Skeletal muscle tissue (tissue), 4 donors: ENCODE measurements around the gene USP15. TPM values are rescaled to one million over a fixed set of nuclear protein-coding genes. Genes with fewer than 3 reads are reported as not detected.

ENCODE experiments used
- H3K27ac ChIP-seq: one replicate; pipeline ENCODE4 v1.7.0; 2013; ENCODE audit warnings: mild to moderate bottlenecking, low read depth, low read length, inconsistent platforms
- H3K27me3 ChIP-seq, 3 donors: one replicate each; pipeline ENCODE4 v1.7.0; 2013; ENCODE audit warnings: low read length in 3 of 3; ENCODE audit not compliant: control insufficient read depth in 3 of 3, insufficient read depth in 3 of 3
- H3K36me3 ChIP-seq, 3 donors: one replicate each; pipeline ENCODE4 v1.7.0; 2013; ENCODE audit warnings: low read length in 3 of 3; ENCODE audit not compliant: control insufficient read depth in 3 of 3, insufficient read depth in 3 of 3
- H3K4me1 ChIP-seq, 3 donors: one replicate each; pipeline ENCODE4 v1.7.0; 2013; ENCODE audit warnings: low read length in 3 of 3, mild to moderate bottlenecking in 3 of 3; ENCODE audit not compliant: control insufficient read depth in 3 of 3, insufficient read depth in 3 of 3
- H3K4me3 ChIP-seq, 3 donors: one replicate each; pipeline ENCODE4 v1.7.0; 2013; ENCODE audit warnings: low read length in 3 of 3
- H3K9ac ChIP-seq, 3 donors: one replicate each; pipeline ENCODE4 v1.7.0; 2013; ENCODE audit warnings: low read length in 3 of 3, mild to moderate bottlenecking in 3 of 3, moderate library complexity in 2 of 3, low read depth in 1 of 3
- H3K9me3 ChIP-seq, 3 donors: one replicate each; pipeline ENCODE4 v1.7.0; 2013; ENCODE audit warnings: low read length in 3 of 3; ENCODE audit not compliant: control insufficient read depth in 3 of 3
- total RNA-seq: library from RNA; depleted of rRNA; stranded (reverse); fragments of >200 nt; gene quantifications from one replicate; pipeline ENCODE4 v1.2.3, GENCODE V29; 2014
- donor health status: Osteomylitis.

USP15 gene
- total RNA-seq, 1 donor from 2014 or later: 38.1 TPM

DNA sequence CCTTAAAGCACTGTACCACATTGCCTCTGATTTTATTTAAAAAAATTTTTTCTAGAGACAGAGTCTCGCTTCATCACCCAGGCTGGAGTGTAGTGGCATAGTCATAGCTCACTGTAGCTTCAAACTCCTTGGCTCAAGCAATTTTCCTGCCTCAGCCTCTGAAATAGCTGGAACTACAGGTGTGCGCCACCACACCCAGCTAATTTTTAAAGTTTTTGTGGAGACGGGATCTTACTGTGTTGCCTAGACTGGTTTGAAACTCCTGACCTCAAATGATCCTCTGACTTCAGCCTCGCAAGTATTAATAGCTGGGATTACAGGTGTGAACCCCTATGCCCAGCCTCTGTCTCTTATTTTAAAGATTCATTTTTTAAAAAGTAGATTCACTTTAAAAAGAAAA lies 5.3 kb downstream of the USP15 start:
- no peak overlapping the region for H3K9ac ChIP-seq
- H3K27me3 ChIP-seq: no peaks in the 10 kb centered on the region
- no peaks in the 10 kb centered on the region for H3K9me3 ChIP-seq
- H3K27ac ChIP-seq: no peak overlapping the region
- H3K4me1 ChIP-seq: peaks cover 6 to 22% (median 9%) of the 10 kb centered on the region in 3 donors
- no peaks in the 10 kb centered on the region for H3K36me3 ChIP-seq
- no peak overlapping the region for H3K4me3 ChIP-seq

DNA sequence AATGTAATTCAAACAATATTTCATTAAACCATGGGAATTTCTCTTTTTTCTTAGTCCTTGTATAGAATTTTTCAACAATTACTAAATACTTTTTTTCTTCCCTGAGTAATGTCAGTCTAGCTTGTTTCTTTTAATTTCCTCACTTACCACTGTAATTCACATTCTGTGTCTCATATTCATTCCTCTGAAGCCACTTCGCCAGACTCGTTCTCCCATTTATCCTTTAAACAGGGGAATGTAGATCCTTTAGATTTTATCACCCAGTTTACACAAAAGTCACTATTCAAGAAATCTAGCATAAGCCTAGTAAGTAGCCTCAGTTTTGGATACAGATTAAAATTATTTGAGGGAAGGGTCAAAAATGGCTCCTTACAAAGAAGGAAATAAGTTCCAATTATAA lies 6.8 kb downstream of the USP15 start:
- Histone ChIP-seq H3K27ac (no peak overlapping the region), H3K4me1 (peaks cover 4 to 16% (median 8%) of the 10 kb centered on the region in 3 donors), H3K9me3 (no peaks in the 10 kb centered on the region), H3K9ac (no peak overlapping the region), H3K36me3 (no peaks in the 10 kb centered on the region), H3K27me3 (no peaks in the 10 kb centered on the region), H3K4me3 (no peak overlapping the region)

DNA sequence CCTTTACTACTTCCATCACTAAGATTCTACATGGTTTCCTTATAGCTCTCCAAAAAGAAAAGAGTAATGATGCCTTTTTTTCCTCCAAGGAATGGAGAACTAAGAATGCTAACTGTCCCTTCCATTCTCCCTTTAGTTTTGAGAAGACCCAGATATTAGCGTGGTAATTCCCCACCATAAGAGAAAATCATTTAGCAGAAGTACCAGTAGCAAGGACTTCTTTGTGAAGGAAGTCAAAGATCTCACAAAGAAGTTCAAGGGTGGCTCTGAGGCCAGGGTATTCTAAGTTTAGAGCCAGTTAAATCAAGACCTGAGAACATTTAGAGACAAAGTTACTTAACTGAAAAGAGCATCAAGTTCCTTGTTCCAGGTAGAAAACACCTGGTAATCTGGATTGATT lies 7.3 kb downstream of the USP15 start:
- no peaks in the 10 kb centered on the region for H3K9me3 ChIP-seq
- no peak overlapping the region for H3K9ac ChIP-seq
- H3K36me3 ChIP-seq: no peaks in the 10 kb centered on the region
- H3K27me3 ChIP-seq: no peaks in the 10 kb centered on the region
- no peak overlapping the region for H3K4me3 ChIP-seq
- H3K4me1 ChIP-seq: peaks cover 4 to 12% (median 4%) of the 10 kb centered on the region in 3 donors
- H3K27ac ChIP-seq: no peak overlapping the region

DNA sequence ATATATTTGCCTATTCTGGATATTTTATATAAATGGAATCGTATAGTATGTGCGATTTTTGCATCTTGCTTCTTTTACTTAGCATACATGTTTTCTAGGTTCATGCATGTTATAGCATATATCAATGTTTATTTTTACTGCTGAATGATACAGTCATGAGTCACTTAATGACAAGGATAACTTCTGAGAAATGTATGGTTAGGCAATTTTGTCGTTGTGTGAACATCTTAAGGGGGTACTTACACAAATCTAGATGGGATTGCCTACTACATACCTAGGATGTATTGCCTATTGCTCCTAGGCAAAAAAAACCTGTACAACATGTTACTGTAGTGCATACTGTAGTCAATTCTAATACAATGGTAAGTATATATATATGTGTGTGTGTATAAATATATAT lies 8.8 kb downstream of the USP15 start:
- Histone ChIP-seq H3K4me1 (peaks cover 4 to 9% (median 6%) of the 10 kb centered on the region in 3 donors), H3K27me3 (no peaks in the 10 kb centered on the region), H3K9ac (no peak overlapping the region), H3K36me3 (no peaks in the 10 kb centered on the region), H3K4me3 (no peak overlapping the region), H3K27ac (no peak overlapping the region), H3K9me3 (no peaks in the 10 kb centered on the region)

DNA sequence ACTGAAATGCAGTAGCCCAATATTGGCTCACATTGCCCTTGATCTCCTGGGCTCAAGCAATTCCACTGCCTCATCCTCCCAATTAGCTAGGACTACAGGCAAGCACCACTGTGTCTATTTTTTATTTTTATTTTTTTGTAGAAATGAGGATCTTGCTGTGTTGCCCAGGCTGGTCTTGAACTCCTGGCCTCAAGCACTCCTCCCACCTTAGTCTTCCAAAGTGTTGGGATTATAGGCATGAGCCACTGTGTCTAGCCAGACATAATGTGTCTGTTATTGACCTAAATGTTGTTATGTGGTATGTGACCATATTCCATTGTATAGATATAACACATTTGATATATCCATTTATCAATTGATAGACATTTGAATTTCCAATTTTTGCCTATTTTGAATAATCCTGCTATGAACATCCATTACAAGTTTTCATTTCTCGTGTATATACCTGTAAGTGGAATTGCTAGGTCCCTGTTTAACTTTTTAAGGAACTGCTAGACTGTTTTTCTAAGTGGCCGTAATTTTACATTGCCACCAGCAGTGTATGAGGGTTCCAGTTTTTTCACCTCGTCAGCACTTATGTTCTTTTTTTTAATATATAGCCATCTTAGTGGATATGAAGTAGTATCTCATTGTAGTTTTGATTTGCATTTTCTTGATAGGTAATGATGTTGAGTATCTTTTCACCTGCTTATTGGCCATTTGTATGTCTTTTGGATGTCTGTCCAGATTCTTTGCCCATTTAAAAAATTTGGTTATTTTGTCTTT lies 9.4 kb downstream of the USP15 start:
- H3K27me3 ChIP-seq: no peaks in the 10 kb centered on the region
- H3K4me3 ChIP-seq: no peak overlapping the region
- no peak overlapping the region for H3K9ac ChIP-seq
- H3K4me1 ChIP-seq: peaks cover 7 to 8% (median 7%) of the 10 kb centered on the region in 3 donors
- H3K27ac ChIP-seq: no peak overlapping the region
- H3K9me3 ChIP-seq: no peaks in the 10 kb centered on the region
- no peaks in the 10 kb centered on the region for H3K36me3 ChIP-seq

DNA sequence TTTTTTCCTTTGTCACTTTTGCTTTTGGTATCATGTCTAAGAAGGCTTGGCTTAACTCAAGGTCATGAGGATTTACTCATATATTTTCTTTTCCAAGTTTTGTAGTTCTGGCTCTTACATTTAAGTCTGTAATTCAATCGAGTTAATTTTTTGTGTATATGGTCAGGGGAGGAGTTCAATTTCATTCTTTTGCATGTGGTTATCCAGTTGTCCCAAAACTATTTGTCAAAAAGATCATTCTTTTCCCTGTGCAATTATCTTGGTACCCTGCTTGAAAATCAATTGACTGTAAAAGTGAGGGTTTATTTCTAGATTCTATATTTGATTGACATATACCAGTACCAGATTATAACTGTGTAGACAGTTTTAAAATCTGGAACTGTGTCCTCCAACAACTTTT lies 10.2 kb downstream of the USP15 start:
- Histone ChIP-seq H3K9me3 (no peaks in the 10 kb centered on the region), H3K36me3 (no peaks in the 10 kb centered on the region), H3K27ac (no peak overlapping the region), H3K4me1 (peaks cover 6 to 11% (median 7%) of the 10 kb centered on the region in 3 donors), H3K27me3 (no peaks in the 10 kb centered on the region), H3K4me3 (no peak overlapping the region), H3K9ac (no peak overlapping the region)

DNA sequence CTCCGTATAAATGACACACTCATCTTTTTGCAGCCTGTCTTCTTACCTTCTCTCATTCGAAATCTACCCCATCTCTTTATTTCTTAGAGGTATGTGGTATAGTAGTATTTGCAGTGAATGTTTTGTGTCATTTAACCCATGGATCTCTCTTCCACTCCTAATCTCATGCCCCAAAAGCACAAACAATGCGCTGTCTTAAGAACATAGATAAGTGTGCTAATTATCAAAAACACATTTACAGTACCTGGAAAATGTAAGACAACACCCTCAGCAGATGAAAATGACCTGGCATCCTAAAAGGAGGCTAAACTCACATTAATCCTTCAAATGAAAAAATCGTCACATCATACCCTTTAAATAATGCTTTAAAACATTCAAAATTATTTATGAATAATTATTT lies 10.7 kb downstream of the USP15 start:
- Histone ChIP-seq H3K9me3 (no peaks in the 10 kb centered on the region), H3K27ac (no peak overlapping the region), H3K4me3 (no peak overlapping the region), H3K9ac (no peak overlapping the region), H3K36me3 (no peaks in the 10 kb centered on the region), H3K27me3 (no peaks in the 10 kb centered on the region), H3K4me1 (peaks cover 3 to 15% (median 7%) of the 10 kb centered on the region in 3 donors)

DNA sequence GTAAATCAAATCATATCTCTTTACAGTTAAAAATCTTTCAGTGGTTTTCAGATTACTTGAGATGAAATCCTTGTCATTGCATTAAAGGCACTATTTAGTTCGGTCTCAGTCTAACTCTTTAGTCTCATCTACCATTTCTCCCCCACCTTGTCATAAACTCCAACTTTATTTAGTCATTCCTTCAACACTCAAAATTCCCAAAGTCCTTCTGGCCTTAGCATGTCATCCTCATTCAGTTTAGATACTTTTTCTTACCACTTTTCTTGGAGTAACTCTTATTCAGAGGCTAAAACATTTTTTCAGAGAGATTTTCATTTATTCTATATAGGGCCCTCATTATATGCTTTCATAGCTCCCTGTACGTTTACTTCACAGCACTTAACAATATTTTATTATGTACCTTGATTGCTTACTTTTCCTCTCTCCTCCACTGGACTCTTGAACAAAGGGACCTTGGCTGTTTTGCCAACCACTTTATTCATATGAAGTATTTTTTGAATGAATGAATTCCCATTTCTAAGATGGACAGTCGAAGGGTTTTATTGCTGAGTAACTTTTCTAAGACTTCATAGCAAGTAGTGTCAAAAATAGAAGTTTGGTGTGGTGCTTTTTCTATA lies 12.8 kb downstream of the USP15 start:
- H3K27ac ChIP-seq: no peak overlapping the region
- no peak overlapping the region for H3K9ac ChIP-seq
- H3K36me3 ChIP-seq: no peaks in the 10 kb centered on the region
- no peaks in the 10 kb centered on the region for H3K9me3 ChIP-seq
- no peak overlapping the region for H3K4me3 ChIP-seq
- peaks cover 3 to 15% (median 6%) of the 10 kb centered on the region in 3 donors for H3K4me1 ChIP-seq
- H3K27me3 ChIP-seq: no peaks in the 10 kb centered on the region

DNA sequence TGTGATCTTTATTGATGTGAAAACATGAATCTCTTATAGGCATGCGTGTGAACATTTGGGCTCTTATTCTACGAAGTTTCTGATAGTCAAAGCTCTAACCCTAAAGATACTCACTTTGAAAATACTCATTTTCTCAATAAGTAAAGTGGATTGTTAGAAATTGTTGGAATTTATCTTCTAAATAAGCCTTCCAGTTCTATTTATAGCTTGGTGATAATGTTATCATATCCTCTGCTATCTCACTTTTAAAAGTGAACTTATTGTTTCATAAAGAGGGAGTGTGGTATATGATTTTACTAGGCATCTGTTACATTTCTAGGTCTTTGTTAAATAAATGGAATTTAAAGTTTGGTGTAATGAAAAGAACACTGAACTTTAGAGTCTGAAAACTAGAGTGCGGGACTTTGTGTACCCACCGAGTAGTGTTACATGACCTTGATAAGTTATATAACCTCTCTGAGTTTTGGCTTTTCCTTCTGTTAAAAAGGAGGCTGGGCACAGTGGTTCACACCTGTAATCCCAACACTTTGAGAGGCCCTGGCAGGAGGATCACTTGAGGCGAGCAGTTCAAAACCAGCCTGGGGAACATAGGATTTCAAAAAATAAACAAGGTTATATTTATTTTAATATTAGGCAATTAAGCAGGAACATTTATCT lies 13.6 kb downstream of the USP15 start:
- Histone ChIP-seq H3K4me3 (no peak overlapping the region), H3K9ac (no peak overlapping the region), H3K27ac (no peak overlapping the region), H3K4me1 (peaks cover 3 to 15% (median 6%) of the 10 kb centered on the region in 3 donors), H3K36me3 (no peaks in the 10 kb centered on the region), H3K27me3 (no peaks in the 10 kb centered on the region), H3K9me3 (no peaks in the 10 kb centered on the region)

DNA sequence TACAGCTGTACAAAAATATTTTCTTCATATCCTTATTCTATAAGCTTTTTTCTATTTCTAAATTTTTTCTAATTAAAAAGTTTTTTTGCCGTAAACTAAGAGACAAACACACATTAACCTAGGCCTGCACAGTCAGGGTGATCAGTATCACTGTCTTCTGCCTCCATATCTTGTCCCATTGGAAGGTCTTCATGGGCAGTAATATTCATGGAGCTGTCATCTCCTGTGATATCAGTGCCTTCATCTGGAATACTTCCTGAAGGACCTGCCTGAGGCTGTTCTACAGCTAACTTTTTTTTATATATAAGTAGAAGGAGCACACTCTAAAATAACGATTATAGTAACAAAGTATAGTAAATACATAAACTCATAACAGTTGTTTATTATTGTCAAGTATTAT lies 17.8 kb downstream of the USP15 start:
- no peak overlapping the region for H3K9ac ChIP-seq
- no peak overlapping the region for H3K4me3 ChIP-seq
- H3K9me3 ChIP-seq: no peaks in the 10 kb centered on the region
- H3K36me3 ChIP-seq: no peaks in the 10 kb centered on the region
- no peak overlapping the region for H3K27ac ChIP-seq
- H3K4me1 ChIP-seq: peaks cover 4 to 14% (median 5%) of the 10 kb centered on the region in 3 donors
- H3K27me3 ChIP-seq: no peaks in the 10 kb centered on the region
